Activated CD8-positive, alpha-beta memory T cell treated with anti-CD3 and anti-CD28 coated beads, Interleukin-2, amount 10 ng/mL, durations not matched to agents 7 days and 5 days (primary cell): ENCODE data around the gene INA. TPM values are rescaled to one million over a fixed set of nuclear protein-coding genes. Genes with fewer than 3 reads are reported as not detected.
A peak's percentile ranks its signal among the peaks of the same experiment; 100 is the strongest.

Source experiments
- ATAC-seq: fragments of 150-1000 bp; cut with Tn5 transposase; one replicate; pipeline ENCODE4 v1.10.0; 2021; ENCODE audit warnings: moderate library complexity
- CTCF ChIA-PET: fragments of 350-600 bp; sonication (Branson Sonifier 250); formaldehyde crosslinking; loops from one replicate; lab custom pipeline; 2021; ENCODE audit warnings: antibody characterized with exemption; lab: Charles Lee
- DNase-seq: peaks from one replicate; pipeline ENCODE4 v3.0.0-alpha.2; 2020
- H3K27ac Mint-ChIP-seq: one replicate; pipeline ENCODE4 v1.8.0; 2021; ENCODE audit warnings: mild to moderate bottlenecking, mixed read lengths
- H3K27me3 Mint-ChIP-seq: one replicate; pipeline ENCODE4 v1.8.0; 2021; ENCODE audit warnings: mixed read lengths
- H3K36me3 Mint-ChIP-seq: one replicate; pipeline ENCODE4 v1.8.0; 2021; ENCODE audit warnings: mild to moderate bottlenecking, mixed read lengths
- H3K4me1 Mint-ChIP-seq: one replicate; pipeline ENCODE4 v1.8.0; 2021; ENCODE audit warnings: mixed read lengths
- H3K4me3 Mint-ChIP-seq: one replicate; pipeline ENCODE4 v1.8.0; 2021; ENCODE audit warnings: mild to moderate bottlenecking, moderate library complexity, mixed read lengths
- H3K9me3 Mint-ChIP-seq: one replicate; pipeline ENCODE4 v1.8.0; 2022; ENCODE audit warnings: low read depth, mixed read lengths
- total RNA-seq, 2 experiments: library from RNA; stranded (reverse); gene quantifications; one replicate each; pipeline ENCODE4 v1.2.3, GENCODE V29; 2021

The INA gene
- total RNA-seq, 2 experiments from 2014 or later: 0.09 to 0.70 TPM

DNA sequence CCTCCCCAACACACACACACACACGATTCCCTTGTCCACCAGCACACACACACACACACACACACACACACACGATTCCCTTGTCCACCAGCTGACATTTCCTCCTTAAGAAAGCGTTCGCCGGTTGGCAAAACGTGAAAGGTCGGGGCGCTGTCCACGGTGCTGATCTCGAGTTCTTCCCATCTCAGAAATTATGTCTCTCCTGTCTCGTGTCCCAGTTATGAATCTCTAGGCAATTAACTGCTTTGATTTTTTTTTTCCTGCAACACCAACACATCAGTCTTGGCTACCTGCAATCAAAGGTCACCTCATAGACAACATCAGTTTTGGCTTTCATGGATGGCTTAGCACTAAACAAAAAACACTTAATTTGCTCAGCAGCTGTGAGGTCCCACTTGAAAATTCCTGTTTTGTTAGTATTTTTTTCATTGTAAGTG lies 1.9 kb downstream of the INA start:
- CTCF ChIA-PET: interaction anchor here (2.1 kb wide), 1 partner anchor 35 kb away, joined by 8 read pairs; no protein-coding TSS in a partner anchor
- no peak overlapping the region for H3K27ac Mint-ChIP-seq
- H3K4me3 Mint-ChIP-seq: peak overlapping the region; percentile 44
- H3K9me3 Mint-ChIP-seq: no peaks in the 10 kb centered on the region
- peaks cover 78% of the 10 kb centered on the region for H3K27me3 Mint-ChIP-seq
- peaks cover 15% of the 10 kb centered on the region for H3K4me1 Mint-ChIP-seq
- H3K36me3 Mint-ChIP-seq: peaks cover 1% of the 10 kb centered on the region
- ATAC-seq (no peak), DNase-seq (peak; percentile 55)

- CTCF ChIA-PET: interaction anchor here (2.1 kb wide), 1 partner anchor 36 kb away, joined by 8 read pairs; no protein-coding TSS in a partner anchor
- no peak overlapping the region for H3K4me3 Mint-ChIP-seq
- peaks cover 82% of the 10 kb centered on the region for H3K27me3 Mint-ChIP-seq
- H3K27ac Mint-ChIP-seq: no peak overlapping the region
- H3K4me1 Mint-ChIP-seq: peaks cover 15% of the 10 kb centered on the region
- ATAC-seq: no peak
- DNase-seq: no peak
- H3K36me3 Mint-ChIP-seq: peaks cover 1% of the 10 kb centered on the region
- no peaks in the 10 kb centered on the region for H3K9me3 Mint-ChIP-seq
These were observed 3.1 kb downstream of the INA start for GRCh38 chr10:103280031-103280430.

GRCh38 chr10:103280506-103280905 lies 3.6 kb downstream of the INA start:
- DNase-seq: no peak
- H3K27me3 Mint-ChIP-seq: peaks cover 77% of the 10 kb centered on the region
- ATAC-seq: no peak
- no peaks in the 10 kb centered on the region for H3K9me3 Mint-ChIP-seq
- peaks cover 1% of the 10 kb centered on the region for H3K36me3 Mint-ChIP-seq
- CTCF ChIA-PET: interaction anchor here (0.8 kb wide), 1 partner anchor 11 kb away, joined by 3 read pairs; no protein-coding TSS in a partner anchor
- H3K4me1 Mint-ChIP-seq: peaks cover 15% of the 10 kb centered on the region
- no peak overlapping the region for H3K4me3 Mint-ChIP-seq
- no peak overlapping the region for H3K27ac Mint-ChIP-seq

DNA sequence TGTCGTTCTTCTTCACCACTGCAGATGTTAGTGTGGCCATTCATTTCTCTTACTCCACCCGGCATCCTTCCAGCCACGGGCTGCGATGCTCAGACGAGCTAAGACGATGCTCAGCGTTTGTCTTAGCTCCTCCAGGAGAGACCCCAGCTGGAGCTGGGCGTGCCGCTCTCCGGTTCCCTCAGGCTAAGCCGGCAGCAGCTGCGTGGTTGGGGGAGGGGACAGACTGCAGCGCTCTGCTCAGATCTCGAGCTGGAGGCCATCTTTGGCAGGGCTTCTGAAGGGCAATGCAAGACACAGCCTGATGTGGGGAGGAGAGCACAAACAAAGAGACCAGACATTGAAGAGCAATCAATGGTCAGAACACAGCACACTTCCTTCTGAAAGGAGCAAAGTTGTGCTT lies 4.8 kb downstream of the INA start:
- no peak overlapping the region for H3K27ac Mint-ChIP-seq
- CTCF ChIA-PET: no interaction called here
- H3K4me3 Mint-ChIP-seq: no peak overlapping the region
- no peak for ATAC-seq
- DNase-seq: no peak
- H3K9me3 Mint-ChIP-seq: no peaks in the 10 kb centered on the region
- peaks cover 1% of the 10 kb centered on the region for H3K36me3 Mint-ChIP-seq
- peaks cover 13% of the 10 kb centered on the region for H3K4me1 Mint-ChIP-seq
- peaks cover 70% of the 10 kb centered on the region for H3K27me3 Mint-ChIP-seq

DNA sequence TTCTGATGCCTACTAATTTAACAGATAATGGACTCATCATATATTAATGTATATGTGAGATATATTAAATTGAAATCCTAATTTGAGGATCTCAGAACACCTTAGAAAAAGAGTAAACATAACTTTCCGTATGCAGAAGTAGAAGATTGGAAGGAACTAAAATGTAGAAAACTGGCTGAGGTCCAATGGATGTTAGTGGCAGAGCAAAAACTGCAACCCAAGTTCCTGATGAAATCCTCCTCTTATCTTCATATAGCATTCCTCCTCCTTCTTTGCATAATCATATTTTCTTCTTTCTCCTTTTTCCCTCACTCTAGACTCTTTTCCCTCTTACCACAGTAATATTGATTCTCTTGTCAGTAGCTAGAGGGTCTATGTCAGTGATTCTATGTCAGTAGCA lies 6.0 kb downstream of the INA start:
- CTCF ChIA-PET: no interaction called here
- Mint-ChIP-seq H3K9me3 (no peaks in the 10 kb centered on the region), H3K36me3 (peaks cover 1% of the 10 kb centered on the region), H3K27ac (no peak overlapping the region), H3K27me3 (peaks cover 69% of the 10 kb centered on the region), H3K4me1 (peaks cover 3% of the 10 kb centered on the region), H3K4me3 (no peak overlapping the region)
- ATAC-seq: no peak
- no peak for DNase-seq

- Mint-ChIP-seq H3K27me3 (peaks cover 68% of the 10 kb centered on the region), H3K36me3 (no peaks in the 10 kb centered on the region), H3K4me1 (no peaks in the 10 kb centered on the region), H3K27ac (no peak overlapping the region), H3K4me3 (no peak overlapping the region), H3K9me3 (no peaks in the 10 kb centered on the region)
- CTCF ChIA-PET: no interaction called here
- DNase-seq: no peak
- ATAC-seq: no peak
These were observed 7.2 kb downstream of the INA start for GRCh38 chr10:103284170-103284569.

DNA sequence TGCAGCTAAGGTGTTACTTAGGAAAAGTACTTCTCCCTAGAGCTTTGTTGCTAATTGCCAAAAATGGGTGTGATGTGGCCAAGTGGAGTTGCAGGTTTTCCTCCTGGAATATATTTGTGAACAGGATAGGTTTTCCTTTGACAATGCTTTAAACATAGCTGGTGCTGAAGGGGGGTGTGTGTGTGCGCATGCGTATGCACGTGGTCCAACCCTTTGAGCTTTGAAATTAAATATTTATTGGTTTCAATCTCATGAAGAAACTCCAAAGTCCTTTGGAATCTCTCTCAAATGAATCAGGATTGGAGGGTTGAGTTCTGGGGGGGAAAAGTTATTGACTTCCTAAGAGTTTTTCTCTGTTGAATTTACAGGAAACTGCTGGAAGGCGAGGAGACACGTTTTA lies 11.1 kb downstream of the INA start:
- Mint-ChIP-seq H3K9me3 (no peaks in the 10 kb centered on the region), H3K36me3 (no peaks in the 10 kb centered on the region), H3K27me3 (peaks cover 43% of the 10 kb centered on the region), H3K27ac (no peak overlapping the region), H3K4me1 (no peaks in the 10 kb centered on the region), H3K4me3 (no peak overlapping the region)
- DNase-seq (no peak), ATAC-seq (no peak)
- CTCF ChIA-PET: no interaction called here

GRCh38 chr10:103291588-103291987 lies 14.7 kb downstream of the INA start:
- Mint-ChIP-seq H3K27me3 (peaks cover 40% of the 10 kb centered on the region), H3K27ac (no peak overlapping the region), H3K9me3 (no peaks in the 10 kb centered on the region), H3K4me3 (no peak overlapping the region), H3K36me3 (no peaks in the 10 kb centered on the region), H3K4me1 (no peaks in the 10 kb centered on the region)
- DNase-seq (no peak), ATAC-seq (no peak)
- CTCF ChIA-PET: no interaction called here

- no peak for ATAC-seq
- CTCF ChIA-PET: interaction anchor here (1.6 kb wide), 1 partner anchor 51 kb away, joined by 3 read pairs; no protein-coding TSS in a partner anchor
- Mint-ChIP-seq H3K36me3 (no peaks in the 10 kb centered on the region), H3K4me3 (no peak overlapping the region), H3K27ac (no peak overlapping the region), H3K4me1 (peaks cover 5% of the 10 kb centered on the region), H3K27me3 (peaks cover 12% of the 10 kb centered on the region), H3K9me3 (no peaks in the 10 kb centered on the region)
- DNase-seq: no peak
These were observed 18.6 kb downstream of the INA start for GRCh38 chr10:103295374-103296015.

DNA sequence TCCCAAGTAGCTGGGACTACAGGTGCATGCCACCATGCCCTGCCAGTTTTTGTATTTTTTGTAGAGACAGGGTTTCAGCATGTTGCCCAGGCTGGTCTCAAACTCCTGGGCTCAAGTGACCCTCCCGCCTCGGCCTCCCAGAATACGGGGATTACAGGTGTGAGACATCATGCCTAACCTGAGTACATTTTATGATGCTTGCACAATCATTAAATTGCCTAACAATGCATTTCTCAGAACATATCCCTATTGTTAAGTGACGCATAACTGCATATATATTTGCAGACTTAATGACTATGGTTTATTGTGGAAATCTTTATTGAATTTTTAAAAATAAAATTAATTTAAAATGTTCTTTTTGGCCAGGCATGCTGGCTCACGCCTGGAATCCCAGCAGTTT lies 30.7 kb downstream of the INA start:
- CTCF ChIA-PET: no interaction called here
- no peak for DNase-seq
- H3K36me3 Mint-ChIP-seq: peaks cover 40% of the 10 kb centered on the region
- no peaks in the 10 kb centered on the region for H3K9me3 Mint-ChIP-seq
- no peak overlapping the region for H3K27ac Mint-ChIP-seq
- no peaks in the 10 kb centered on the region for H3K27me3 Mint-ChIP-seq
- no peaks in the 10 kb centered on the region for H3K4me1 Mint-ChIP-seq
- ATAC-seq: no peak
- no peak overlapping the region for H3K4me3 Mint-ChIP-seq

- ATAC-seq: no peak
- Mint-ChIP-seq H3K4me1 (no peaks in the 10 kb centered on the region), H3K36me3 (peaks cover 36% of the 10 kb centered on the region), H3K27ac (no peak overlapping the region), H3K9me3 (no peaks in the 10 kb centered on the region), H3K27me3 (no peaks in the 10 kb centered on the region), H3K4me3 (no peak overlapping the region)
- no peak for DNase-seq
- CTCF ChIA-PET: no interaction called here
These were observed 33.3 kb downstream of the INA start for GRCh38 chr10:103310197-103310596.

GRCh38 chr10:103316087-103316486 lies 39.1 kb downstream of the INA start:
- H3K4me1 Mint-ChIP-seq: no peaks in the 10 kb centered on the region
- H3K9me3 Mint-ChIP-seq: no peaks in the 10 kb centered on the region
- H3K27ac Mint-ChIP-seq: peak overlapping the region; percentile 2
- H3K27me3 Mint-ChIP-seq: no peaks in the 10 kb centered on the region
- H3K36me3 Mint-ChIP-seq: peaks cover 22% of the 10 kb centered on the region
- H3K4me3 Mint-ChIP-seq: no peak overlapping the region
- DNase-seq: no peak
- CTCF ChIA-PET: no interaction called here
- no peak for ATAC-seq

DNA sequence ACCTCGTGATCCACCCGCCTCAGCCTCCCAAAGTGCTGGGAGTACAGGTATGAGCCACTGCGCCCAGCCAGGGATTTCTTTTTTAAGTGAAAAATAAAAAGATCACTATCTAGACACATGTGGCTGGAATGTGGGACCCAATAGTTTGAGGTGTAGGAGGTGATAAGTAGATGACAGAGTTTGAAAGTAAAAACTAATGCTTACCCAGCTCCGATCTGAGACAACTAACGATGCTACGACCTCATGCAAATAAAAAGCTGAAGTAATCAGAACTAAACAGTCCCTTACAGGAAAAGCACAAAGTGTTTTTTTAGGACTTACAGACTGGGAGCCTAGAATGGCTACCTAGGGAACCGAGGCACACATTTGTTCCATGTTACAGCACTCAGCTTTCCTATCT lies 51.0 kb downstream of the INA start:
- CTCF ChIA-PET: interaction anchor here (0.6 kb wide), 1 partner anchor 407 kb away, joined by 3 read pairs; no protein-coding TSS in a partner anchor
- Mint-ChIP-seq H3K4me3 (no peak overlapping the region), H3K9me3 (no peaks in the 10 kb centered on the region), H3K4me1 (no peaks in the 10 kb centered on the region), H3K36me3 (peaks cover 32% of the 10 kb centered on the region), H3K27ac (no peak overlapping the region), H3K27me3 (no peaks in the 10 kb centered on the region)
- DNase-seq (no peak), ATAC-seq (no peak)

GRCh38 chr10:103333934-103334520 lies 57.1 kb downstream of the INA start:
- peaks cover 2% of the 10 kb centered on the region for H3K4me1 Mint-ChIP-seq
- peaks cover 27% of the 10 kb centered on the region for H3K36me3 Mint-ChIP-seq
- no peak for ATAC-seq
- H3K27me3 Mint-ChIP-seq: no peaks in the 10 kb centered on the region
- no peaks in the 10 kb centered on the region for H3K9me3 Mint-ChIP-seq
- H3K27ac Mint-ChIP-seq: no peak overlapping the region
- CTCF ChIA-PET: interaction anchor here (0.6 to 2.0 kb wide), 17 partner anchors 9 to 590 kb away, joined by 3 to 15 read pairs (median 3); partner anchors contain the start of genes CNNM2, PCGF6 and WBP1L
- no peak for DNase-seq
- no peak overlapping the region for H3K4me3 Mint-ChIP-seq
